Testis (tissue), 3 donors: Measurements from ENCODE around the gene NAA80. TPM values are rescaled to one million over a fixed set of nuclear protein-coding genes. Genes with fewer than 3 reads are reported as not detected.

Experiments used
- DNase-seq: peaks from one replicate; pipeline ENCODE4 v3.0.0-alpha.2; 2019
- H3K27ac ChIP-seq, 2 donors: fragments of 200-600 bp; sonication (generic); one replicate each; pipeline ENCODE4 v1.5.1; 2019
- H3K27me3 ChIP-seq: fragments of 200-600 bp; sonication (generic); one replicate; pipeline ENCODE4 v1.5.1; 2019
- H3K36me3 ChIP-seq: fragments of 200-600 bp; sonication (generic); one replicate; pipeline ENCODE4 v1.5.1; 2017; ENCODE audit warnings: low read depth; ENCODE audit errors: missing control alignments
- H3K4me1 ChIP-seq: fragments of 200-600 bp; sonication (generic); one replicate; pipeline ENCODE4 v1.5.1; 2019
- H3K4me3 ChIP-seq, 2 donors: fragments of 200-600 bp; sonication (generic); one replicate each; pipeline ENCODE4 v1.5.1; 2017 to 2019
- H3K9me3 ChIP-seq: fragments of 200-600 bp; sonication (generic); one replicate; pipeline ENCODE4 v1.5.1; 2017
- CTCF ChIP-seq, 3 experiments: fragments of 450-650 bp in 2 of 3; fragments of 200-600 bp in 1 of 3; sonication (generic) in 1 of 3; IDR thresholded peaks; one replicate each; pipeline ENCODE4 v1.5.1; 2016 to 2019; ENCODE audit warnings: antibody characterized with exemption in 3 of 3, mild to moderate bottlenecking in 2 of 3, moderate library complexity in 1 of 3
- POLR2A ChIP-seq: fragments of 450-650 bp; IDR thresholded peaks from one replicate; pipeline ENCODE4 v1.6.1; 2017; ENCODE audit warnings: antibody characterized with exemption, mild to moderate bottlenecking, moderate library complexity
- WGBS, 2 donors: methylation state at CpG; one replicate each; pipeline ENCODE4 v1.1.5; 2018; 5-methylcytosine and 5-hydroxymethylcytosine counted together
- intact Hi-C: fragments of 100-400 bp; cut with DNase I; formaldehyde crosslinking; loops from one replicate; pipeline ENCODE4 v1.15.1; 2023; ENCODE audit warnings: low total_unique reads
- polyA plus RNA-seq: library from polyadenylated mRNA; stranded (reverse); fragments of 350-450 nt; fragmentation: Illumina TruSeq; extraction: RNeasy Lipid Tissue Mini Kit (QIAGEN cat#74804); gene quantifications from one replicate; pipeline ENCODE4 v1.2.3, GENCODE V29; 2014; ENCODE audit warnings: low read depth, low replicate concordance; ENCODE audit not compliant: insufficient read depth
- total RNA-seq, 2 donors: library from RNA; depleted of rRNA; stranded (reverse); fragments of >200 nt; gene quantifications; one replicate each; pipeline ENCODE4 v1.2.3, GENCODE V29; 2016

The NAA80 gene
- total and polyA plus RNA-seq, 3 donors from 2014 or later: 37.9 to 79.4 (median 72.4) TPM

GRCh38 chr3:50299929-50300680, 900 bp upstream of the NAA80 start:
- H3K4me1 ChIP-seq: peaks cover 25% of the 10 kb centered on the region
- H3K36me3 ChIP-seq: no peaks in the 10 kb centered on the region
- TF ChIP-seq CTCF (IDR thresholded peaks at IDR 0.05): no peak
- no peak for TF ChIP-seq POLR2A
- H3K9me3 ChIP-seq: no peaks in the 10 kb centered on the region
- H3K4me3 ChIP-seq: peak overlapping the region; percentile 63 to 81
- intact Hi-C loops: no loop called here
- peak overlapping the region; percentile 12 to 85 for H3K27ac ChIP-seq
- no peak for DNase-seq
- WGBS, 2 donors: 44 to 57% methylated on average over 12 of the region's 12 CpGs
- no peaks in the 10 kb centered on the region for H3K27me3 ChIP-seq

- H3K27ac ChIP-seq: peak overlapping the region; percentile 12 to 85
- H3K36me3 ChIP-seq: no peaks in the 10 kb centered on the region
- H3K27me3 ChIP-seq: no peaks in the 10 kb centered on the region
- intact Hi-C loops: no loop called here
- H3K4me1 ChIP-seq: peaks cover 25% of the 10 kb centered on the region
- no peaks in the 10 kb centered on the region for H3K9me3 ChIP-seq
- 0 to 2% methylated on average over 10 to 12 of the region's 12 CpGs for WGBS, 2 donors
- DNase-seq: no peak
- peak overlapping the region; percentile 63 to 81 for H3K4me3 ChIP-seq
- TF ChIP-seq CTCF (IDR thresholded peaks at IDR 0.05) (no peak), POLR2A (no peak)
These were observed 378 bp upstream of the NAA80 start for GRCh38 chr3:50299638-50299928.

GRCh38 chr3:50297896-50298725, 1.1 kb downstream of the NAA80 start:
- DNase-seq: no peak
- intact Hi-C loops: no loop called here

GRCh38 chr3:50297384-50297775, 1.8 kb downstream of the NAA80 start:
- Histone ChIP-seq H3K27ac (no peak overlapping the region), H3K36me3 (no peaks in the 10 kb centered on the region), H3K27me3 (no peaks in the 10 kb centered on the region), H3K4me1 (peaks cover 21% of the 10 kb centered on the region), H3K4me3 (no peak overlapping the region), H3K9me3 (no peaks in the 10 kb centered on the region)
- intact Hi-C loops: no loop called here
- no peak for DNase-seq
- WGBS, 2 donors: 75 to 93% methylated on average over 2 of the region's 2 CpGs
- no peak for TF ChIP-seq CTCF (IDR thresholded peaks at IDR 0.05)
- TF ChIP-seq POLR2A: no peak

More at GRCh38 chr3:50297896-50298725, 1.1 kb downstream of the NAA80 start:
- H3K36me3 ChIP-seq: no peaks in the 10 kb centered on the region
- peak overlapping the region in 1 of 2 donors; percentile 81 for H3K4me3 ChIP-seq
- no peaks in the 10 kb centered on the region for H3K9me3 ChIP-seq
- peak overlapping the region; percentile 78 to 87 for H3K27ac ChIP-seq
- TF ChIP-seq CTCF (IDR thresholded peaks at IDR 0.05) (peak in 2 of 3 experiments; percentile 12 to 20), POLR2A (no peak)
- peaks cover 20% of the 10 kb centered on the region for H3K4me1 ChIP-seq
- WGBS, 2 donors: 33 to 51% methylated on average over 9 of the region's 9 CpGs
- no peaks in the 10 kb centered on the region for H3K27me3 ChIP-seq
